Measurements from ENCODE around the gene CHCHD6. TPM values are rescaled to one million over a fixed set of nuclear protein-coding genes. Genes with fewer than 3 reads are reported as not detected.
A peak's percentile ranks its signal among the peaks of the same experiment; 100 is the strongest.

CHCHD6 gene
- total RNA-seq, 1 experiment from 2014 or later = 40.9 TPM

- H3K27me3 Mint-ChIP-seq (ENCODE audit: low read depth) = no peaks in the 10 kb centered on the region
- no peak overlapping the region for H3K4me3 Mint-ChIP-seq
- DNase-seq (ENCODE audit: low spot score) (peak; percentile 30), ATAC-seq (peak; percentile 49)
- no peaks in the 10 kb centered on the region for H3K36me3 Mint-ChIP-seq
- TF ChIP-seq MAX (CRISPR knock-in tag; IDR thresholded peaks at IDR 0.05) (no peak), CREM (CRISPR knock-in tag; IDR thresholded peaks at IDR 0.05) (no peak), ZNF138 (CRISPR knock-in tag; conservative IDR thresholded peaks at IDR 0.05) (no peak), USF1 (CRISPR knock-in tag; IDR thresholded peaks at IDR 0.05) (no peak), HMGXB4 (CRISPR knock-in tag; IDR thresholded peaks at IDR 0.05) (no peak), NR2C2 (CRISPR knock-in tag; IDR thresholded peaks at IDR 0.05) (no peak), ZNF423 (CRISPR knock-in tag; IDR thresholded peaks at IDR 0.05) (no peak), RELA (CRISPR knock-in tag; IDR thresholded peaks at IDR 0.05; ENCODE audit: borderline replicate concordance) (no peak), PRDM15 (CRISPR knock-in tag; IDR thresholded peaks at IDR 0.05) (no peak), SMAD3 (CRISPR knock-in tag; IDR thresholded peaks at IDR 0.05; ENCODE audit: borderline replicate concordance) (no peak), ATF1 (CRISPR knock-in tag; IDR thresholded peaks at IDR 0.05) (no peak), ZNF281 (CRISPR knock-in tag; IDR thresholded peaks at IDR 0.05) (no peak), TEAD1 (CRISPR knock-in tag; IDR thresholded peaks at IDR 0.05) (no peak), ATF2 (CRISPR knock-in tag; IDR thresholded peaks at IDR 0.05; ENCODE audit: borderline replicate concordance, low read depth) (no peak), SOX15 (CRISPR knock-in tag; IDR thresholded peaks at IDR 0.05) (no peak)
- H3K27ac Mint-ChIP-seq = peak overlapping the region; percentile 97
- CTCF ChIA-PET = interaction anchor here (2.9 kb wide), 1 partner anchor 100 kb away, joined by 26 read pairs; no protein-coding TSS in a partner anchor
- POLR2A ChIA-PET = no interaction called here
- H3K4me1 Mint-ChIP-seq = peaks cover 62% of the 10 kb centered on the region
- H3K9me3 Mint-ChIP-seq = no peaks in the 10 kb centered on the region
Observed at GRCh38 chr3:126852511-126852910, 148.5 kb downstream of the CHCHD6 start.

GRCh38 chr3:126854666-126855065 is 150.6 kb downstream of the CHCHD6 start:
- Mint-ChIP-seq H3K4me3 (no peak overlapping the region), H3K36me3 (0 out of 2 replicates have a peak, but pooled peaks cover 2% of the 10 kb centered on the region), H3K9me3 (no peaks in the 10 kb centered on the region), H3K27ac (no peak overlapping the region), H3K27me3 (ENCODE audit: low read depth) (no peaks in the 10 kb centered on the region), H3K4me1 (peaks cover 69% of the 10 kb centered on the region)
- ATAC-seq (no peak), DNase-seq (ENCODE audit: low spot score) (no peak)
- ChIA-PET POLR2A (no interaction called here), CTCF (no interaction called here)
- TF ChIP-seq ATF2 (CRISPR knock-in tag; IDR thresholded peaks at IDR 0.05; ENCODE audit: borderline replicate concordance, low read depth) (no peak), FOXP1 (CRISPR knock-in tag; IDR thresholded peaks at IDR 0.05; ENCODE audit: borderline replicate concordance) (no peak), HMGXB4 (CRISPR knock-in tag; IDR thresholded peaks at IDR 0.05) (no peak), IRF2 (CRISPR knock-in tag; IDR thresholded peaks at IDR 0.05; ENCODE audit: borderline replicate concordance, low read depth) (no peak), ATF3 (CRISPR knock-in tag; conservative IDR thresholded peaks at IDR 0.05) (no peak), PREB (CRISPR knock-in tag; IDR thresholded peaks at IDR 0.05; ENCODE audit: borderline replicate concordance) (no peak)

Measured in WTC11 (cell line).